ENCODE data around the gene CRTC1. TPM values are rescaled to one million over a fixed set of nuclear protein-coding genes. Genes with fewer than 3 reads are reported as not detected.

The CRTC1 gene
- total RNA-seq, 2 donors from 2014 or later: 4.0 to 5.8 TPM

DNA sequence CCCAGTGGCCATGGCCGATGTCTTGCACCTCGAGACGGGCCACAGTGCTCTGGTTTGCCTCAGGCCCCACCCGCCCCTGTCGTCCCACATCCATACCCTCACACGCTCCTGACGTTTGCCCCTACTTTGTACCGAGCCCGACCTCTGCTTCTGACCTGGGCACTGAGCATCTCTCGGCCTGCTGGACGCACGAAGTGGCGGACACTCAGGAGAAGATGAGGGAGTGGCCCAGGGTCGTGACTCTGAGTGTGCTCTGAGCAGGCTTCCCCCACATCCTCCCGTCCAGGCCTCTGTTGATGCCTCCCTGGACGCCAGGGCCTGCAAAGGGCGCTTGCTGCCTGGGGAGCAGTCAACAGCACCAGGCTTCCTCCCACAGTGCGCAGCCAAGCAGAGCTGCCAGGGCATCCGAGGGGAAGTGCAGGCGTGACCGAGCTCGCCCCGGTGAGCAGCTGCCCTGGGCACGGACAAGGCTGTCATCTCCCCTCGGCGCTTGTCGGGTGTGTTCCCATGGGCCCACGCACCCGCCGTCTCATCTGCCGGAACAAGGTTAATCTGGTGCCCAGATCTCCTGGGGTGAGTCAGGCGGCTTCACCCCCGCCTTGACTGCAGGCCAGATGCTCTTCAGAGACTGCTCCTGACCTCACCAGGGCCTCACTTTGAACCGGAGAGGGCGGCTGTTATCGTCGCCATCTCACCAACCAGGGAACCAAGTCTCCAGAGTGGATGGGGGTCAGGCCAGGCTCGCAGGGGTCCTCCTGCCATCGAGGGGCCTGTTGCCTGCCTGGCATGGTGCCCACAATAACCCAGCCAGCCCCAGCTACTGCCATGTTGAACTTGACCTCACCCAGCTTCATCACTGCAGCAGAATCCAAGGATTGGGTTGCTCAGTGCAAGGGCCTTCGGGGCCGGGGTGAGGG, 80.5 kb downstream of the CRTC1 start:
- Histone ChIP-seq H3K4me3 (no peak overlapping the region), H3K4me1 (peaks cover 0 to 32% of the 10 kb centered on the region in 2 donors), H3K27me3 (no peaks in the 10 kb centered on the region), H3K27ac (no peak overlapping the region), H3K9me3 (no peaks in the 10 kb centered on the region), H3K36me3 (no peaks in the 10 kb centered on the region)
- TF ChIP-seq, protein P1, sequence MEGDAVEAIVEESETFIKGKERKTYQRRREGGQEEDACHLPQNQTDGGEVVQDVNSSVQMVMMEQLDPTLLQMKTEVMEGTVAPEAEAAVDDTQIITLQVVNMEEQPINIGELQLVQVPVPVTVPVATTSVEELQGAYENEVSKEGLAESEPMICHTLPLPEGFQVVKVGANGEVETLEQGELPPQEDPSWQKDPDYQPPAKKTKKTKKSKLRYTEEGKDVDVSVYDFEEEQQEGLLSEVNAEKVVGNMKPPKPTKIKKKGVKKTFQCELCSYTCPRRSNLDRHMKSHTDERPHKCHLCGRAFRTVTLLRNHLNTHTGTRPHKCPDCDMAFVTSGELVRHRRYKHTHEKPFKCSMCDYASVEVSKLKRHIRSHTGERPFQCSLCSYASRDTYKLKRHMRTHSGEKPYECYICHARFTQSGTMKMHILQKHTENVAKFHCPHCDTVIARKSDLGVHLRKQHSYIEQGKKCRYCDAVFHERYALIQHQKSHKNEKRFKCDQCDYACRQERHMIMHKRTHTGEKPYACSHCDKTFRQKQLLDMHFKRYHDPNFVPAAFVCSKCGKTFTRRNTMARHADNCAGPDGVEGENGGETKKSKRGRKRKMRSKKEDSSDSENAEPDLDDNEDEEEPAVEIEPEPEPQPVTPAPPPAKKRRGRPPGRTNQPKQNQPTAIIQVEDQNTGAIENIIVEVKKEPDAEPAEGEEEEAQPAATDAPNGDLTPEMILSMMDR (IDR thresholded peaks at IDR 0.05): no peak
- DNase-seq (ENCODE audit: low spot score): no peak

DNA sequence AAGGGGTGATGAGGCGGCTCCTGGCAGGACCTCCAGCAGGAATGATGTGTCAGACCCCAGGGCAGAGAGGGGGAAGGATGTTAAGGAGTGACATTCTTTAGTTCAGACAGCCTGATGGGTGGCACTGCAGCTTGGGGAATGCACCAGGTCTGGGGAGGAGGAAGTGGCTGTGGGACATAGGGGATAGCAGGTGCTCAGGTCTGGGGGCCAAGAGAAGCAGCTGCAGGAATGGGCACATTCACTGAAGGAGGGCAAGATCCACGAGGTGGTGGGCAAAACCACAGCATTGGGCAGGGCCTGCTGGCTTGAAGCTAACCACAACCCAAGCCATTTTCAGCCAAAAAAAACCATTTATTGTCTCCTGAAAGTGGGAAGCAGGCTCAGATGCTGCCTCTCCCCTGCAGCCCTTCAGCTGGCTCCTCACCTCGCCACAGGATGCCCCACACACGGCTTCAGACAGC, 81.1 kb downstream of the CRTC1 start:
- Histone ChIP-seq H3K4me1 (peaks cover 0 to 35% of the 10 kb centered on the region in 2 donors), H3K9me3 (no peaks in the 10 kb centered on the region), H3K4me3 (no peak overlapping the region), H3K27ac (no peak overlapping the region), H3K36me3 (no peaks in the 10 kb centered on the region), H3K27me3 (no peaks in the 10 kb centered on the region)
- DNase-seq (ENCODE audit: low spot score): no peak
- TF ChIP-seq, protein P1 (IDR thresholded peaks at IDR 0.05): no peak

DNA sequence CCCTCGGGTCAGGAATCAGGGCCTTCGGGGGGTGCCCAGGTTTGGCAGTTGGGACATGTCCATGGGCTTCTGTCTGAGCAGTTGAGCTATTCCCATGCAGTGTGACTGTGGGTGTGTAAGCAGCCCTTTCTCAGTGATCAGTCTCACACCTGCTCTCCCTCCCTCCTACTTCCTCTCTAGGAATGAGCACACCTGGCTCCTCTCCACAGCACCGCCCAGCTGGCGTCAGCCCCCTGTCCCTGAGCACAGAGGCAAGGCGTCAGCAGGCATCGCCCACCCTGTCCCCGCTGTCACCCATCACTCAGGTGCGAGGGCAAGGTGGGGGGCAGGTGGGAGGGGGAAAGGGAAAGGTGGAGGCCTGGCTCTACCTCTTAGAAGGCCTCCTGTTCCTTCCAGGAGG, 81.7 kb downstream of the CRTC1 start:
- TF ChIP-seq, protein P1 (IDR thresholded peaks at IDR 0.05): no peak
- no peaks in the 10 kb centered on the region for H3K36me3 ChIP-seq
- H3K4me3 ChIP-seq: no peak overlapping the region

DNA sequence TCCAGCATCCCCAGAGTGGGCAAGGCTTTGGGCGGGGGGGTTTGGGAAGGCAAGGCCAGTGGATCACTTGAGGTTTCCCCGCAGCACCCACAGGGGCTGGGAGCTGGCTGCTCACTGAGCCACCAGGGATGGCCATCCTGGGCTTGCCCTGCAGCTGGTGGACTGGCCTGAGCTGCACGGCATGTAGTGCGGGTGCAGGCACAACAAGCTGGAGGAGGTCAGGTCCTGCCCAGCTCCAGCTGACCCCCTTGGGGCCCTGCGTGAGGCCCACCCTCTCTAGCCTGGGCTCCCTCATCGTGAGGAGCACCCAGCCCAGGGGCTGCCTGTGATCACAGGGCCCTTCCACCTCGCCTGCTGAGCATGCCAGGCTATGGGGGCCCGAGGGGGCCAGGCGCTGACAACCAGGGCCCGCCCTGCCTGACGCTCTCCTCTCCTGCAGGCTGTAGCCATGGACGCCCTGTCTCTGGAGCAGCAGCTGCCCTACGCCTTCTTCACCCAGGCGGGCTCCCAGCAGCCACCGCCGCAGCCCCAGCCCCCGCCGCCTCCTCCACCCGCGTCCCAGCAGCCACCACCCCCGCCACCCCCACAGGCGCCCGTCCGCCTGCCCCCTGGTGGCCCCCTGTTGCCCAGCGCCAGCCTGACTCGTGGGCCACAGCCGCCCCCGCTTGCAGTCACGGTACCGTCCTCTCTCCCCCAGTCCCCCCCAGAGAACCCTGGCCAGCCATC, 84.7 kb downstream of the CRTC1 start:
- TF ChIP-seq, protein P1 (IDR thresholded peaks at IDR 0.05): peak in 1 of 2 donors; percentile 29
- Histone ChIP-seq H3K9me3 (no peaks in the 10 kb centered on the region), H3K27me3 (no peaks in the 10 kb centered on the region), H3K4me3 (no peak overlapping the region), H3K36me3 (no peaks in the 10 kb centered on the region), H3K4me1 (peaks cover 0 to 11% of the 10 kb centered on the region in 2 donors), H3K27ac (no peak overlapping the region)
- DNase-seq (ENCODE audit: low spot score): no peak

More for the DNA sequence above, 81.7 kb downstream of the CRTC1 start:
- Histone ChIP-seq H3K27me3 (no peaks in the 10 kb centered on the region), H3K27ac (no peak overlapping the region), H3K4me1 (peaks cover 0 to 35% of the 10 kb centered on the region in 2 donors), H3K9me3 (no peaks in the 10 kb centered on the region)
- DNase-seq (ENCODE audit: low spot score): no peak

DNA sequence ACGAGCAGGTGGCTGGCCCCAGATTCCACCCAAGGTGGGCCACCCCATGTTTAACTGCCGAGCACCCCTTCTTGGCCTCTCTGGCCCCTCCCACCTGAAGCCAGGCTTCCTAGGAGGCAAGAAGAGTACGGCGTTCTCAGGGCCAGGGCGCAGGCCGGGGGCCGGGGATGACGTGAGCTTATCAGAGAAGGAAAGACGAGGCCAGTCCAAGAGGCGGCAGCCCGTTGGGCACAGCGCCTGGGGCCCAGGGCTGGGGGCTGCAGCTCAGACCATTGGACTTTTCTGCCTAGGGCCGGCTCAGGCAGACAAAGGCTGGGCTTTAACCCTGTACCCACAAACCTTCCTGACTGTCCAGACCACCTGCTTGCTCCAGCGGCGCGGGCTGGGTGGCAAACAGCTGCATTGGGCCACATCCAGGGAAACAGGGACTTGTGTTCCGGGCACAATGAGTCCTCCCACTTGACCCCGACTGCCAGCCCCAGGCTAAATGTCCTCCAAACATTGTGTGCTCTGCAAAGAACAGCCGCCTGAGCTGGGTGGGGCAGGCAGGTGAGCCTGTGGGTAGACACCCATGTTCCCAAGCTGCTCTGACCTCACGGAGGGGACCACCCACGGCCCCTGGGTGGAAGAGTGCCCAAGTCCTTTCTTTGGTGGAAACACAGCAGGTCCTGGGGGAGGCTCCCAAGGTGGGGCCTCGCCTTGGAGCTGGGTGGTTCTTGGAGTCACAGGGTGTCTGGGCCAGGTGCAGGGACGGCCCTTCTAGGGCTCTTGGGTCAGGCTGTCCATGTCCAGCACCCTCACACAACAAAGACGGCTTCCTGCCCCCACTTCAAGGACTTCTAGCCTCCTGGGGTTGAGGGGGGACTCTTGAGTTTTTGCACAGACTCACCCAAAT, 85.8 kb downstream of the CRTC1 start:
- DNase-seq (ENCODE audit: low spot score): no peak

More for the DNA sequence above, 85.8 kb downstream of the CRTC1 start:
- Histone ChIP-seq H3K27ac (no peak overlapping the region), H3K27me3 (no peaks in the 10 kb centered on the region), H3K36me3 (no peaks in the 10 kb centered on the region), H3K4me1 (peaks cover 0 to 10% of the 10 kb centered on the region in 2 donors), H3K4me3 (no peak overlapping the region), H3K9me3 (no peaks in the 10 kb centered on the region)
- TF ChIP-seq, protein P1 (IDR thresholded peaks at IDR 0.05): no peak
